H1 (cell line): ENCODE measurements around the gene SKIL. TPM values are rescaled to one million over a fixed set of nuclear protein-coding genes. Genes with fewer than 3 reads are reported as not detected.

Source experiments
- CTCF ChIA-PET: fragments of 300-600 bp; sonication (Branson Sonifier 250); formaldehyde crosslinking; loops from one replicate; lab custom pipeline; 2021; ENCODE audit not compliant: partially characterized antibody; lab: Charles Lee
- POLR2A ChIA-PET: fragments of 300-600 bp; sonication (Branson Sonifier 250); formaldehyde crosslinking; loops from one replicate; lab custom pipeline; 2021; ENCODE audit warnings: inconsistent platforms; ENCODE audit not compliant: partially characterized antibody; lab: Charles Lee
- DNase-seq, 2 experiments: peaks; one replicate each; pipeline versions ENCODE4 v3.0.0 to v3.0.0-alpha.2; 2010 to 2022; ENCODE audit warnings: low spot score in 2 of 2, low read depth in 1 of 2, mixed read lengths in 1 of 2
- FAIRE-seq: peaks from 2 replicates; lab custom pipeline; 2011; peaks lifted over from hg19 to GRCh38; lab: Jason Lieb, UNC
- H2AFZ ChIP-seq: 2 replicates; pipeline ENCODE4 v1.8.1; 2012; ENCODE audit warnings: low read length, inconsistent platforms
- H2AK5ac ChIP-seq: 2 replicates; pipeline ENCODE4 v1.6.1; 2013; ENCODE audit warnings: low read depth, low read length
- H2BK120ac ChIP-seq: replicated peaks from 2 replicates; pipeline ENCODE3; 2013; ENCODE audit warnings: low read depth, low read length, inconsistent platforms
- H2BK12ac ChIP-seq: 2 replicates; pipeline ENCODE4 v1.6.1; 2013; ENCODE audit warnings: low read depth, low read length
- H2BK15ac ChIP-seq: 2 replicates; pipeline ENCODE4 v1.6.1; 2013; ENCODE audit warnings: low read length
- H2BK20ac ChIP-seq: 2 replicates; pipeline ENCODE4 v1.6.1; 2013; ENCODE audit warnings: low read length
- H2BK5ac ChIP-seq: 2 replicates; pipeline ENCODE4 v1.6.1; 2013; ENCODE audit warnings: low read depth, low read length
- H3K14ac ChIP-seq: 2 replicates; pipeline ENCODE4 v1.6.1; 2013; ENCODE audit warnings: inconsistent platforms; ENCODE audit not compliant: insufficient read length
- H3K18ac ChIP-seq: 2 replicates; pipeline ENCODE4 v1.6.1; 2013; ENCODE audit warnings: low read length; ENCODE audit errors: extremely low read depth
- H3K23ac ChIP-seq: 2 replicates; pipeline ENCODE4 v1.6.1; 2013; ENCODE audit warnings: inconsistent platforms; ENCODE audit not compliant: insufficient read length
- H3K23me2 ChIP-seq: 2 replicates; pipeline ENCODE4 v1.6.1; 2013; ENCODE audit warnings: low read depth, low read length
- H3K27ac ChIP-seq: 2 replicates; pipeline ENCODE4 v1.6.1; 2011; ENCODE audit warnings: low read depth, low read length, inconsistent platforms
- H3K27me3 ChIP-seq, 4 experiments: replicated peaks in 1 of 4; 1 replicate in 1 of 4; 2 replicates in 3 of 4; pipeline versions ENCODE4 v1.6.1 to v1.8.1; 2011 to 2013; ENCODE audit warnings: low read length in 3 of 4, mild to moderate bottlenecking in 3 of 4, inconsistent platforms in 2 of 4, mixed read lengths in 2 of 4, moderate library complexity in 1 of 4; ENCODE audit not compliant: control insufficient read depth in 3 of 4, insufficient read depth in 3 of 4; ENCODE audit errors: extremely low read depth in 1 of 4
- H3K36me3 ChIP-seq, 4 experiments: 2 replicates each; pipeline versions ENCODE4 v1.6.1 to v1.8.1; 2011 to 2013; ENCODE audit warnings: mild to moderate bottlenecking in 4 of 4, low read length in 3 of 4, moderate library complexity in 2 of 4, control low read depth in 1 of 4, inconsistent platforms in 1 of 4; ENCODE audit not compliant: insufficient read depth in 4 of 4, control insufficient read depth in 2 of 4
- H3K4ac ChIP-seq: replicated peaks from 2 replicates; pipeline ENCODE3; 2013; ENCODE audit warnings: low read length, low read depth, mixed read lengths, inconsistent platforms; ENCODE audit not compliant: insufficient read length
- H3K4me1 ChIP-seq, 4 experiments: replicated peaks in 1 of 4; 1 replicate in 1 of 4; 2 replicates in 3 of 4; pipeline versions ENCODE4 v1.6.1 to v1.8.1; 2011 to 2013; ENCODE audit warnings: low read length in 3 of 4, inconsistent platforms in 2 of 4, mixed read lengths in 1 of 4; ENCODE audit not compliant: insufficient read depth in 4 of 4, control insufficient read depth in 3 of 4
- H3K4me2 ChIP-seq, 2 experiments: 2 replicates each; pipeline versions ENCODE4 v1.6.1 to v1.8.1; 2011 to 2013; ENCODE audit warnings: low read depth in 2 of 2, low read length in 2 of 2, control low read depth in 1 of 2, inconsistent platforms in 1 of 2, mild to moderate bottlenecking in 1 of 2; ENCODE audit not compliant: insufficient read depth in 1 of 2
- H3K4me3 ChIP-seq, 4 experiments: fragments of 200-600, 300-600 bp in 1 of 4; sonication (generic), shearing (Covaris generic), sonication (Bioruptor Twin) in 1 of 4; 2 replicates each; pipeline versions ENCODE4 v1.5.1 to v1.8.1; 2011 to 2016; ENCODE audit warnings: low read length in 4 of 4, low read depth in 3 of 4, control low read depth in 2 of 4, inconsistent platforms in 2 of 4, mild to moderate bottlenecking in 2 of 4, mixed read lengths in 1 of 4, moderate library complexity in 1 of 4; ENCODE audit not compliant: insufficient read depth in 2 of 4; ENCODE audit errors: extremely low read depth in 1 of 4
- H3K56ac ChIP-seq: replicated peaks from 2 replicates; pipeline ENCODE3; 2013; ENCODE audit warnings: low read depth, mild to moderate bottlenecking, mixed read lengths, low read length, inconsistent platforms; ENCODE audit not compliant: insufficient read length
- H3K79me1 ChIP-seq: 2 replicates; pipeline ENCODE4 v1.6.1; 2013; ENCODE audit warnings: low read depth, low read length, control low read depth
- H3K79me2 ChIP-seq, 2 experiments: 2 replicates each; pipeline versions ENCODE4 v1.6.1 to v1.8.1; 2012 to 2013; ENCODE audit warnings: low read length in 2 of 2, mild to moderate bottlenecking in 2 of 2, inconsistent platforms in 1 of 2; ENCODE audit not compliant: insufficient read depth in 2 of 2, control insufficient read depth in 1 of 2
- H3K9ac ChIP-seq, 4 experiments: replicated peaks in 1 of 4; 1 replicate in 1 of 4; 2 replicates in 3 of 4; pipeline versions ENCODE4 v1.6.1 to v1.8.1; 2011 to 2013; ENCODE audit warnings: low read depth in 3 of 4, low read length in 3 of 4, control low read depth in 2 of 4, mild to moderate bottlenecking in 2 of 4, moderate library complexity in 2 of 4, inconsistent platforms in 1 of 4; ENCODE audit errors: extremely low read depth in 1 of 4
- H3K9me3 ChIP-seq, 2 experiments: 2 replicates each; pipeline versions ENCODE4 v1.6.1 to v1.8.1; 2012 to 2013; ENCODE audit warnings: mild to moderate bottlenecking in 2 of 2, moderate library complexity in 2 of 2, control low read depth in 1 of 2, inconsistent platforms in 1 of 2, low read depth in 1 of 2, low read length in 1 of 2, mixed read lengths in 1 of 2; ENCODE audit not compliant: insufficient read depth in 2 of 2
- H4K20me1 ChIP-seq, 2 experiments: replicated peaks in 1 of 2; 2 replicates each; pipeline versions ENCODE3 to v1.8.1; 2011 to 2013; ENCODE audit warnings: inconsistent platforms in 2 of 2, low read length in 2 of 2, mild to moderate bottlenecking in 1 of 2; ENCODE audit not compliant: insufficient read depth in 2 of 2, control insufficient read depth in 1 of 2
- H4K5ac ChIP-seq: 2 replicates; pipeline ENCODE4 v1.6.1; 2013; ENCODE audit warnings: low read length, low read depth, mixed read lengths, inconsistent platforms; ENCODE audit not compliant: insufficient read length
- H4K8ac ChIP-seq: 2 replicates; pipeline ENCODE4 v1.8.0; 2013; ENCODE audit warnings: mild to moderate bottlenecking, moderate library complexity, low read length, inconsistent platforms; ENCODE audit not compliant: insufficient read depth; ENCODE audit errors: extremely low read depth
- H4K91ac ChIP-seq: replicated peaks from 2 replicates; pipeline ENCODE3; 2013; ENCODE audit warnings: low read length, mixed read lengths, inconsistent platforms; ENCODE audit not compliant: insufficient read length
- BACH1 ChIP-seq: IDR thresholded peaks from 2 replicates; pipeline ENCODE4 v1.6.1; 2012; ENCODE audit warnings: low read length, improper control_type of control experiment
- EGR1 ChIP-seq: IDR thresholded peaks from 2 replicates; pipeline ENCODE4 v1.6.1; 2011; ENCODE audit warnings: low read depth, low read length, borderline replicate concordance
- WGBS, 2 experiments: shearing (Covaris generic) in 1 of 2; methylation state at CpG; one replicate each; pipeline versions ENCODE4 v1.1.6 to v1.1.7; 2013 to 2015; ENCODE audit warnings: low lambda C conversion rate in 2 of 2, mixed read lengths in 2 of 2, inconsistent platforms in 1 of 2, low coverage in 1 of 2, missing lambda C conversion rate in 1 of 2; ENCODE audit not compliant: insufficient replicate concordance in 2 of 2, insufficient coverage in 1 of 2, insufficient read length in 1 of 2; ENCODE audit errors: extremely low coverage in 1 of 2, missing lambda C conversion rate in 1 of 2; 5-methylcytosine and 5-hydroxymethylcytosine counted together
- polyA plus RNA-seq, 7 experiments: library from polyadenylated mRNA; depleted of rRNA in 3 of 7; stranded (reverse) in 5 of 7; unstranded in 2 of 7; fragments of >200 nt in 5 of 7; fragments of 200-250 nt in 2 of 7; gene quantifications; 1 replicate in 5 of 7; 2 replicates in 1 of 7; 4 replicates in 1 of 7; pipeline versions ENCODE4 v1.2.1 to v1.2.3, GENCODE V29; 2011 to 2013; ENCODE audit warnings: missing spikeins in 2 of 7, mixed read lengths in 2 of 7
- total RNA-seq: library from RNA; stranded (reverse); fragmentation: NEBNext Ultra II Directional; extraction: Animal tissue kit (Norgen Biotek cat#: 25700); gene quantifications from 2 replicates; pipeline ENCODE4 v1.2.1, GENCODE V29; 2021

Gene SKIL
- total and polyA plus RNA-seq, 2 of the 8 experiments (the other 6 are each of a cell fraction or from before 2014, with no cell fraction given) = 13.2 to 277 TPM

DNA sequence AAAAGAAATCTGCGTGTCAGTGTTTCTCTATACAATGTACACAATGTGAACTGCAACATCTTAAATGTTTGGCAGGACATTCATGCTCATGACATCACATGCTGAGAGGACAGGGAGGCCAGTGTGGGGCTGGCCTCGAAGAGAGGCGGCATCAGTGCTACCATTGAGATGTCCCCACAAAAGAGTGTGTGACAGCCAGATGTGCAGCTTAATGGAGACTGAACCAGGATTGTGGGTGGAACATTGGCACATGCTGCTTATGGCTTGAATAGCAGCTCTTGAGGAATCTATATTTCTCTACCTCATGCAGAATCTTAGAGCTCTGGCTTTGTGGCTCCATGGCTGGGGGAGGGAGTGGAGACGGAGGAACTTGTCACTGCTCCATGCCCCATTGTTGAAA lies 79.7 kb downstream of the SKIL start:
- H2BK120ac ChIP-seq = no peak overlapping the region
- H3K18ac ChIP-seq = no peak overlapping the region
- H2AK5ac ChIP-seq = no peak overlapping the region
- WGBS, 2 experiments = 94% methylated on average over 4 of the region's 4 CpGs; no CpG with 5 or more reads in 1 of the 2 experiments
- ChIA-PET CTCF (interaction anchor here (1.1 to 3.1 kb wide), 5 partner anchors 13 to 372 kb away, joined by 3 to 17 read pairs (median 8); no protein-coding TSS in a partner anchor), POLR2A (no interaction called here)
- H3K56ac ChIP-seq = no peak overlapping the region
- H4K5ac ChIP-seq = no peak overlapping the region
- H3K27ac ChIP-seq = no peak overlapping the region
- H3K14ac ChIP-seq = no peak overlapping the region
- no peaks in the 10 kb centered on the region for H3K23me2 ChIP-seq
- H3K4ac ChIP-seq = no peak overlapping the region
- H3K79me1 ChIP-seq = no peaks in the 10 kb centered on the region
- no peak overlapping the region for H2BK15ac ChIP-seq
- no peaks in the 10 kb centered on the region for H3K79me2 ChIP-seq
- no peak overlapping the region for H2BK20ac ChIP-seq
- no peak overlapping the region for H2AFZ ChIP-seq
- H3K4me2 ChIP-seq = no peak overlapping the region
- no peak overlapping the region for H3K9ac ChIP-seq
- FAIRE-seq = no peak
- H3K36me3 ChIP-seq = no peaks in the 10 kb centered on the region
- no peak overlapping the region for H3K23ac ChIP-seq
- H3K9me3 ChIP-seq = no peaks in the 10 kb centered on the region
- no peak overlapping the region for H3K4me3 ChIP-seq
- no peaks in the 10 kb centered on the region; a peak in 1 of 7 replicates for H3K4me1 ChIP-seq
- DNase-seq = no peak
- no peak overlapping the region for H4K8ac ChIP-seq
- H2BK12ac ChIP-seq = no peak overlapping the region
- H4K20me1 ChIP-seq = no peaks in the 10 kb centered on the region
- no peak overlapping the region for H2BK5ac ChIP-seq
- H4K91ac ChIP-seq = no peak overlapping the region
- H3K27me3 ChIP-seq = no peaks in the 10 kb centered on the region
- TF ChIP-seq EGR1 (no peak), BACH1 (no peak)
